ENCODE results near the gene PRR16.

PRR16 gene

DNA sequence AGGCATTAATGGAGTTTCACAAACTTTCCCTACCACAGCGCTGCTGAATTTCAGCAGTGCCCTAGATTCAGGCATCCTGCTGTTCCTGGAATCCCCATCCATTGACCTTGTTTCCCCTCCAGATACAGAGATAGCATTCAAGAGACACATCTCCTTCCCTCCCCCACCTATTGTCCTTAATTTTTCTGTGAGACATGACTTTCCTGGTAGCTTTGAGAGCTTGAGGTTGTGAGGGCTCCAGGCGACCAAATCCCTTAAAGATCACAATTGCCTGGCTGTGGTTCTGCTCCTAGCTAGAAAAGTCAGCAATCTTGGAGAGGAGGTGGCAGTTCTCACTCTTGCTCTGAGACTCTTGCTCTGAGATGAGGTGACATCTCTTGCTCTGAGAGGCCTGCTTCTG, 48.0 kb downstream of the PRR16 start:
- TF ChIP-seq, protein P1, sequence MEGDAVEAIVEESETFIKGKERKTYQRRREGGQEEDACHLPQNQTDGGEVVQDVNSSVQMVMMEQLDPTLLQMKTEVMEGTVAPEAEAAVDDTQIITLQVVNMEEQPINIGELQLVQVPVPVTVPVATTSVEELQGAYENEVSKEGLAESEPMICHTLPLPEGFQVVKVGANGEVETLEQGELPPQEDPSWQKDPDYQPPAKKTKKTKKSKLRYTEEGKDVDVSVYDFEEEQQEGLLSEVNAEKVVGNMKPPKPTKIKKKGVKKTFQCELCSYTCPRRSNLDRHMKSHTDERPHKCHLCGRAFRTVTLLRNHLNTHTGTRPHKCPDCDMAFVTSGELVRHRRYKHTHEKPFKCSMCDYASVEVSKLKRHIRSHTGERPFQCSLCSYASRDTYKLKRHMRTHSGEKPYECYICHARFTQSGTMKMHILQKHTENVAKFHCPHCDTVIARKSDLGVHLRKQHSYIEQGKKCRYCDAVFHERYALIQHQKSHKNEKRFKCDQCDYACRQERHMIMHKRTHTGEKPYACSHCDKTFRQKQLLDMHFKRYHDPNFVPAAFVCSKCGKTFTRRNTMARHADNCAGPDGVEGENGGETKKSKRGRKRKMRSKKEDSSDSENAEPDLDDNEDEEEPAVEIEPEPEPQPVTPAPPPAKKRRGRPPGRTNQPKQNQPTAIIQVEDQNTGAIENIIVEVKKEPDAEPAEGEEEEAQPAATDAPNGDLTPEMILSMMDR (IDR thresholded peaks at IDR 0.05), result no peak
- no peak for TF ChIP-seq ZFX (IDR thresholded peaks at IDR 0.05; ENCODE audit: borderline replicate concordance)
- no peak overlapping the region for H3K27ac ChIP-seq

DNA sequence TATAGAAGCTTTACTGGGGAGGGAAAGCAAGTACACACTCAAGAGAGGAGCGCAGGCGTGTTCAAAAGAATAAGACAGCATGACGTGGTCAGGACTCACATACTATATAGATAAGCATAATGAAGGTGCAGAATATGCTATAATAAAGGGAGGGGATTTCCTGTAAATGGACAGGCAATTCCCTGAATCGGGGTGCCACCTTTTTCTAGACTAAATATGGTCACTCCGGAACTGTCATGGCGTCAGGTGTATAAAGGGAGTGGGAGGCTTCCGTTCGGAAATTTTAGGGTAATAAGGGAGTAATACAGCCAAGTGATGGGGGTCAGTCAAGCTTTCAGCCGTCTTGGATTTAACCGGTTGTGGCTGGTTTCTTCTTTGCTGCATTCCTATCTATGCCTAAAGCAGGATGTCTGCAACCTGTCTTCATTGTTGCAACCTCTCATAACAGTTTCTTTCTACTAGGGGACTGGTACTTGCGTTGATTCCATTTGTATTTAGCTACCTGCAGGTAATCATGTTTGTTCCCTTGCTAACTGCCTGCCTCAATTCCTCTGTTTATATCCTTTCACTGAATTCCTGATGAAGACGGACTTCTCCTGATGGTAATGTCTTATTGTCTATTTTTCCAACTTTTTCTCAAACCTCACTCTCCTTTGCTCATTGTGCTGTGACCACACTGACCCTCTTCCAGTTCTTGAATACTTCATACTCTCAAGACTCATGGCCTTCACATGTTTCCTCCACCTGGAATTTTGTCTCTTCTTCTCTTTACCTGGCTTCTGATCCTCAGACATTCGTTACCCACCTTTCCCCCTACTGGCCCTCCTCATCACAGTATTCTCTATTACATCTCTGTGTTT, 48.9 kb downstream of the PRR16 start:
- TF ChIP-seq ZFX (IDR thresholded peaks at IDR 0.05; ENCODE audit: borderline replicate concordance), result no peak
- TF ChIP-seq, protein P1 (IDR thresholded peaks at IDR 0.05), result no peak
- no peak overlapping the region for H3K27ac ChIP-seq

DNA sequence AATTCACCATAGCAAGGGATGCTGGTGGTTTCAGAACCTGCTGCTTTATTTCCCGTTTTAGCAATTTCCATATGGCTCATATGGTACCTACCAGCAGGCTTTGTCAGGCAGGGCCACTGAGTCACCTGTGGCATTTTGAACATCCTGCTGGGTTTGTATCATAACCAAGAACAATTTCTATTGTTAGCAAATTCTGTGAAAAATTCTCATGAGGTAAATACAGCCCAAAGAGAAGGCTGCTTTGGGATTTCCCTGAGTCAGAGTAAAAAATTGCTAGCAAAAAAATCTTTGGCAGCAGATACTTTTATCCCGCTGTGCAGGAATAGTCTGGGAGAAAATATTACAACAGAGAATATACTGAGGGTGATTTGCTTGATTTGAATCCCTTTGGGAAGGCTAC, 52.7 kb downstream of the PRR16 start:
- no peak overlapping the region for H3K27ac ChIP-seq
- TF ChIP-seq ZFX (IDR thresholded peaks at IDR 0.05; ENCODE audit: borderline replicate concordance), result no peak
- TF ChIP-seq, protein P1 (IDR thresholded peaks at IDR 0.05), result no peak

DNA sequence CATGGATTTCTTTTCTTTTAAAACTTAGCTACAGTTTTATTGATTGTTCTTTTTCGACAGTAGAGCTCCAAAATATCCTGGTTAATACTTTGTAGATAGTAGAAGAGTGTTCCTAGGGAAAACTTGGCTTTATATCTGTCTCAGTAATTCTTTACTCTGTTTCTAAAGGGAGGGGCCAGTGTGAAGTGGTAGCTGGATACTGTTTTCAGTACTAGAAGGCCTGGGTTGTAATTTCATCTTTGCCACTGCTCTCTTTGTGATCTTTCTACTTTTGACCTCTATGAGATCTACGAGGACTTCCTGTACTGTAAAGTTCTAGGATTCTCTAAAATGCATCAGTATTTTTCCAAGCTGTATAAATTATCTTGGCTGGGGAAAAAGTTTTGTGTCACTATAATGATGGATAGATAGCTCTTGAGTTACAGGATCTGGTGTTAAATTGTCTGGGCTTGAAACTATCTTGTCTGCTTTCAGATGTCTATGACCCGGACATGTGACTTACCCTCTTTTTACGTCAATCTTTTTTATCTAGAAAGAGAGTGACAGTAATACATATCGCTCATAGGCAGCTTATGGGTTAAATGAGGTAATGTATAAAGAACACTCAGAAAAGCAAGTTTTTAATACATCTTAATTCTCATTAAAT, 53.6 kb downstream of the PRR16 start:
- H3K27ac ChIP-seq, result no peak overlapping the region
- TF ChIP-seq, protein P1 (IDR thresholded peaks at IDR 0.05), result no peak
- no peak for TF ChIP-seq ZFX (IDR thresholded peaks at IDR 0.05; ENCODE audit: borderline replicate concordance)

DNA sequence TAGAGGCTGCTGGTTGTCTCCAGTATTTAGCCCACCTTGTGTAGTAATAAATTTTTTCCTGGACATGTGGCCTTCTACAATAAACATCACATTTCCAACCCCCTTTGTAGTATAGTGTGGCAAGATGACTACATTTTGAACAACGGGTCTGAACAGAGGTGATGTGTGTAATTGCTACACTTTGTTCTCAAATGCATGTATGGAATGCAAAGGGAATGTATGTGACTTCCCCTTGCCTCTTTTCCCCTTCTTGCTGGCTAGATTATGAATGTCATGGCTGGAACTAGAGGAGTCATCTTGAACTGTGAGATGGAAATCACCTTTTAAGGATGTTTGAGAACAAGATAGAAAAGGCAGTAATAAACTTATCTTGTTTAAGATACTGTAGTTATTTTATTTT, 54.5 kb downstream of the PRR16 start:
- no peak overlapping the region for H3K27ac ChIP-seq
- TF ChIP-seq, protein P1 (IDR thresholded peaks at IDR 0.05), result no peak
- no peak for TF ChIP-seq ZFX (IDR thresholded peaks at IDR 0.05; ENCODE audit: borderline replicate concordance)

DNA sequence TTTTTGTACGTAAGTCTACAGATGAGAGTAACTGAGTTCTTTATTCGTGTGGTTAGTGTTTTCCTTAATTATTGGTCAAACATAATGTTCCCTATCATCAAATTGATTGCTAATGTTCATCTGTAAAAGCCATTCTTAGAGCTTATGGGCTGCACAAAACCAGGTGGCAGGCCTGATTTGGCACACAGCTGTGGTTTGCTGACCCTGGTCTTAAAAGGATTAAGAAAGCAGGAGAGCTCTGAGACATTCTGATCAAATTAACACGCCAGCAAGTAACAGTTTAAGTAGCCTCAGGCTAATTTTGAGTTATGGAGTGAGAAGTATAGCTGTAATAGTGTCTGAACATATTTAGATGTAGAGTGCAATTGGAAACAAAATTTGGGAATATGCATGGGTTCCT, 63.2 kb downstream of the PRR16 start:
- TF ChIP-seq ZFX (IDR thresholded peaks at IDR 0.05; ENCODE audit: borderline replicate concordance), result no peak
- no peak overlapping the region for H3K27ac ChIP-seq

DNA sequence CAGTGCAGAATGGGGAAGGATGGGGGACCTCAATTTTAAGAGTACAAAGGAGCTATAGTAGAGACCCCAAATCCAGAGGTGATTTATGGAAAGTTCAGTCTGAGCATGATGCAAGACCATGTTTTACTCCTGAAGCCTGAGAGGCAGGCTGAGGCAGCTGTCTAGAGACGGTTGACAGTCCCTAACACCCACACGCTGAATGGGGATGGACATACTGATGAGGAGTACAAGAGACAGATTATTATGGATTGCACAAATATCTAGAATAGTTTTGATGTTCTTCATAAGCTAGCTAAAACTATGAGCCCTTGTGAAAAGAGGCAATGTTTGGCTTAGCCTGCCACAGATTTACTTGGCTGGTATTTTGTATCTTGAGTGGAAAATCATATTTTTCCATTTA, 64.5 kb downstream of the PRR16 start:
- H3K27ac ChIP-seq, result no peak overlapping the region
- TF ChIP-seq, protein P1 (IDR thresholded peaks at IDR 0.05), result no peak
- no peak for TF ChIP-seq ZFX (IDR thresholded peaks at IDR 0.05; ENCODE audit: borderline replicate concordance)

Measured in 22Rv1 (cell line).